ENCODE data around the gene NFYB. TPM values are rescaled to one million over a fixed set of nuclear protein-coding genes. Genes with fewer than 3 reads are reported as not detected.

NFYB gene
- total and polyA plus RNA-seq, 2 donors (not counting 1 experiment from before 2014, with no cell fraction given): 11.7 to 27.2 TPM

DNA sequence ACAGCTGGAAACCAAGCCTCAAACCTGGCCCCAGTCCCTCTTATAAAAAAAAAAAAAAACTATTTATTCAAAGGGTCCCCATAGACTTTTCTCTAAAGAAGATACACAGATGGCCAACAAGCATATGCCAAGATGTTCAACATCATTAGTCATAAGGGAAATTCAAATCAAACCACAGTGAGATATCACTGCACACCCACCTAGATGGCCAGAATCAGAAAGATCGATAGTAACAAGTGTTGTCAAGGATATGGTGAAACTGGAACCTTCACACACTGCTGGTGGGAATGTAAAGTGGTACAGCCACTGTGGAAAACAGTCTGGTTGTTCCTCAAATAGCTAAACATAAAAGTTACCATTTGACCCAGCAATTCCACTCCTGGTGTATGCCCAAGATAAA, 5.9 kb upstream of the NFYB start:
- POLR2A ChIA-PET: interaction anchor here (0.7 kb wide), 1 partner anchor 10 kb away, joined by 5 read pairs; no protein-coding TSS in a partner anchor

DNA sequence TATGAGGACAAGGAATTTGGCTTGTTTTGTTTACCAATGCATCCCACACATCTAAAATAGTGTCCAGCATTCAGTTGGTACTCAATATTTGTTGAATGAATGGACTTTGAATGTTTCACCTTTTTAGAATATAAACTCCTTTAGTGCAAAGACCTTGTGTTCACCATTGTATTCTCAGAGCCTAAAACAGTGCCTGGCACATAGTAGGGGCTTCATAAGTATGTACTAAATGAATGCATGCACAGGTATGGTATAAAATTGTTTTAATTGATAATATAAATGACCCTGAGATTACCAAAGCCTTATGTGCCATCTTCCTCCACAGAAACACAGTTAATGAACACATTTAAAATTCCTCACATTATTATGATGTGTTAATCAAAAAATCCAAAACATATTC, 5.0 kb upstream of the NFYB start:
- H3K4me2 ChIP-seq (replicated peaks; ENCODE audit: low read depth, low read length, poor library complexity, severe bottlenecking): no peak overlapping the region

More for the DNA sequence above, 5.9 kb upstream of the NFYB start:
- Histone ChIP-seq H3K9ac (ENCODE audit: low read length) (no peak overlapping the region), H3K9me3 (ENCODE audit: control extremely low read depth in 1 of 3, control insufficient read depth in 2 of 3, insufficient read depth in 1 of 3, low read length in 2 of 3) (no peaks in the 10 kb centered on the region), H3K27me3 (replicated peaks in 1 of 4; ENCODE audit: control extremely low read depth in 1 of 4, control insufficient read depth in 3 of 4, insufficient read depth in 4 of 4, low read length in 3 of 4) (no peaks in the 10 kb centered on the region), H3K4me2 (replicated peaks; ENCODE audit: low read depth, low read length, poor library complexity, severe bottlenecking) (no peak overlapping the region), H3K79me2 (ENCODE audit: control insufficient read depth, insufficient read depth, low read length) (no peaks in the 10 kb centered on the region), H4K20me1 (ENCODE audit: control insufficient read depth, insufficient read depth, low read length, poor library complexity, severe bottlenecking) (no peaks in the 10 kb centered on the region), H2AFZ (ENCODE audit: insufficient read depth, low read depth, low read length, poor library complexity, severe bottlenecking) (no peak overlapping the region), H3K4me1 (ENCODE audit: control insufficient read depth in 2 of 2, insufficient read depth in 2 of 2, low read length in 2 of 2) (no peaks in the 10 kb centered on the region), H3K27ac (ENCODE audit: low read length in 2 of 2) (no peak overlapping the region), H3K36me3 (replicated peaks in 1 of 2; ENCODE audit: control extremely low read depth in 1 of 2, control insufficient read depth in 1 of 2, extremely low read depth in 1 of 2, insufficient read depth in 2 of 2, low read length in 1 of 2) (no peaks in the 10 kb centered on the region), H3K4me3 (ENCODE audit: control extremely low read depth in 1 of 5, extremely low read depth in 1 of 5, insufficient read depth in 1 of 5, low read depth in 2 of 5, low read length in 4 of 5) (no peak overlapping the region)
- intact Hi-C loops (cut with micrococcal nuclease): no loop called here
- H3K27me3 Mint-ChIP-seq: peaks cover 18% of the 10 kb centered on the region
- CTCF ChIA-PET: no interaction called here
- WGBS (ENCODE audit: insufficient coverage): no CpG with 5 or more reads among the region's 1 CpG
- DNase-seq (no peak), ATAC-seq (ENCODE audit: low read depth) (no peak)
- peaks cover 2% of the 10 kb centered on the region for H3K9me3 Mint-ChIP-seq (ENCODE audit: insufficient read depth)
- H3K4me1 Mint-ChIP-seq: no peaks in the 10 kb centered on the region
- no peak for TF ChIP-seq EZH2 (IDR thresholded peaks at IDR 0.05; ENCODE audit: borderline replicate concordance, insufficient read depth, low read depth, low read length, poor library complexity, severe bottlenecking)
- TF ChIP-seq, protein P1, sequence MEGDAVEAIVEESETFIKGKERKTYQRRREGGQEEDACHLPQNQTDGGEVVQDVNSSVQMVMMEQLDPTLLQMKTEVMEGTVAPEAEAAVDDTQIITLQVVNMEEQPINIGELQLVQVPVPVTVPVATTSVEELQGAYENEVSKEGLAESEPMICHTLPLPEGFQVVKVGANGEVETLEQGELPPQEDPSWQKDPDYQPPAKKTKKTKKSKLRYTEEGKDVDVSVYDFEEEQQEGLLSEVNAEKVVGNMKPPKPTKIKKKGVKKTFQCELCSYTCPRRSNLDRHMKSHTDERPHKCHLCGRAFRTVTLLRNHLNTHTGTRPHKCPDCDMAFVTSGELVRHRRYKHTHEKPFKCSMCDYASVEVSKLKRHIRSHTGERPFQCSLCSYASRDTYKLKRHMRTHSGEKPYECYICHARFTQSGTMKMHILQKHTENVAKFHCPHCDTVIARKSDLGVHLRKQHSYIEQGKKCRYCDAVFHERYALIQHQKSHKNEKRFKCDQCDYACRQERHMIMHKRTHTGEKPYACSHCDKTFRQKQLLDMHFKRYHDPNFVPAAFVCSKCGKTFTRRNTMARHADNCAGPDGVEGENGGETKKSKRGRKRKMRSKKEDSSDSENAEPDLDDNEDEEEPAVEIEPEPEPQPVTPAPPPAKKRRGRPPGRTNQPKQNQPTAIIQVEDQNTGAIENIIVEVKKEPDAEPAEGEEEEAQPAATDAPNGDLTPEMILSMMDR (IDR thresholded peaks at IDR 0.05): no peak
- no peak overlapping the region for H3K27ac Mint-ChIP-seq
- H3K4me3 Mint-ChIP-seq: no peak overlapping the region

More for the DNA sequence above, 5.0 kb upstream of the NFYB start:
- Histone ChIP-seq H3K4me3 (ENCODE audit: control extremely low read depth in 1 of 5, extremely low read depth in 1 of 5, insufficient read depth in 1 of 5, low read depth in 2 of 5, low read length in 4 of 5) (no peak overlapping the region), H3K36me3 (replicated peaks in 1 of 2; ENCODE audit: control extremely low read depth in 1 of 2, control insufficient read depth in 1 of 2, extremely low read depth in 1 of 2, insufficient read depth in 2 of 2, low read length in 1 of 2) (no peaks in the 10 kb centered on the region), H3K9ac (ENCODE audit: low read length) (no peak overlapping the region), H3K79me2 (ENCODE audit: control insufficient read depth, insufficient read depth, low read length) (no peaks in the 10 kb centered on the region), H3K27ac (ENCODE audit: low read length in 2 of 2) (no peak overlapping the region), H4K20me1 (ENCODE audit: control insufficient read depth, insufficient read depth, low read length, poor library complexity, severe bottlenecking) (no peaks in the 10 kb centered on the region), H3K4me1 (ENCODE audit: control insufficient read depth in 2 of 2, insufficient read depth in 2 of 2, low read length in 2 of 2) (peaks cover 3 to 6% of the 10 kb centered on the region in 2 donors), H2AFZ (ENCODE audit: insufficient read depth, low read depth, low read length, poor library complexity, severe bottlenecking) (no peak overlapping the region), H3K9me3 (ENCODE audit: control extremely low read depth in 1 of 3, control insufficient read depth in 2 of 3, insufficient read depth in 1 of 3, low read length in 2 of 3) (no peaks in the 10 kb centered on the region), H3K27me3 (replicated peaks in 1 of 4; ENCODE audit: control extremely low read depth in 1 of 4, control insufficient read depth in 3 of 4, insufficient read depth in 4 of 4, low read length in 3 of 4) (no peaks in the 10 kb centered on the region)
- DNase-seq (no peak), ATAC-seq (ENCODE audit: low read depth) (no peak)
- POLR2A ChIA-PET: interaction anchor here (0.7 kb wide), 1 partner anchor 11 kb away, joined by 5 read pairs; no protein-coding TSS in a partner anchor
- peaks cover 13% of the 10 kb centered on the region for H3K27me3 Mint-ChIP-seq
- CTCF ChIA-PET: no interaction called here
- H3K4me3 Mint-ChIP-seq: no peak overlapping the region
- H3K27ac Mint-ChIP-seq: no peak overlapping the region
- H3K4me1 Mint-ChIP-seq: no peaks in the 10 kb centered on the region
- peaks cover 2% of the 10 kb centered on the region for H3K9me3 Mint-ChIP-seq (ENCODE audit: insufficient read depth)
- no peak for TF ChIP-seq EZH2 (IDR thresholded peaks at IDR 0.05; ENCODE audit: borderline replicate concordance, insufficient read depth, low read depth, low read length, poor library complexity, severe bottlenecking)
- TF ChIP-seq, protein P1 (IDR thresholded peaks at IDR 0.05): no peak
- intact Hi-C loops (cut with micrococcal nuclease): no loop called here

Data from B cell (primary cell).